ENCODE data around the gene SRRM1. TPM values are rescaled to one million over a fixed set of nuclear protein-coding genes. Genes with fewer than 3 reads are reported as not detected.
"Not testable (repeated sequence)": the region's sequence is repeated elsewhere in the genome, so short reads cannot be mapped to it uniquely, and the experiment has no call there.

The SRRM1 gene
- total RNA-seq, 1 donor from 2014 or later, result 113 TPM

DNA sequence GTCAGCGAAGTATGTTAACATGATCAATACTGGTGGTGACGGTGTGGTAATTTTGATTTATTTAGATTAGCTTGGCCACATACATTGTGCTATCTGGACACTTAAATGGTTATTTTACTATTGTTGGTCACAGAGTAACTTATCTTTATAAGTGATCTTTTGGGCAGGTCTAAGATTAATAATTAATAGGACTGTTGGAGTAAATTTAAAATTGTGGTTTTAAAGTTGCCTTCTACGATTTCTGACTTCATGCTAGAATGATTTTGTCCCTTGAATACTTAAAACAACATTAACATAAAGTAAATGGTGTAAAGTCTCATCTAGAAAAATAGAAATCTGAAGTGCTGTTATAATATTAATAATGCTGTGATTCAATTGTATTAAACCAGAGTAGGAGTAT lies 14.7 kb downstream of the SRRM1 start:
- TF ChIP-seq, protein P1, sequence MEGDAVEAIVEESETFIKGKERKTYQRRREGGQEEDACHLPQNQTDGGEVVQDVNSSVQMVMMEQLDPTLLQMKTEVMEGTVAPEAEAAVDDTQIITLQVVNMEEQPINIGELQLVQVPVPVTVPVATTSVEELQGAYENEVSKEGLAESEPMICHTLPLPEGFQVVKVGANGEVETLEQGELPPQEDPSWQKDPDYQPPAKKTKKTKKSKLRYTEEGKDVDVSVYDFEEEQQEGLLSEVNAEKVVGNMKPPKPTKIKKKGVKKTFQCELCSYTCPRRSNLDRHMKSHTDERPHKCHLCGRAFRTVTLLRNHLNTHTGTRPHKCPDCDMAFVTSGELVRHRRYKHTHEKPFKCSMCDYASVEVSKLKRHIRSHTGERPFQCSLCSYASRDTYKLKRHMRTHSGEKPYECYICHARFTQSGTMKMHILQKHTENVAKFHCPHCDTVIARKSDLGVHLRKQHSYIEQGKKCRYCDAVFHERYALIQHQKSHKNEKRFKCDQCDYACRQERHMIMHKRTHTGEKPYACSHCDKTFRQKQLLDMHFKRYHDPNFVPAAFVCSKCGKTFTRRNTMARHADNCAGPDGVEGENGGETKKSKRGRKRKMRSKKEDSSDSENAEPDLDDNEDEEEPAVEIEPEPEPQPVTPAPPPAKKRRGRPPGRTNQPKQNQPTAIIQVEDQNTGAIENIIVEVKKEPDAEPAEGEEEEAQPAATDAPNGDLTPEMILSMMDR (IDR thresholded peaks at IDR 0.05), result no peak
- Histone ChIP-seq H3K27me3 (no peaks in the 10 kb centered on the region), H3K4me3 (no peak overlapping the region), H3K9me3 (no peaks in the 10 kb centered on the region), H3K4me1 (no peaks in the 10 kb centered on the region), H3K36me3 (peaks cover 100% of the 10 kb centered on the region), H3K27ac (no peak overlapping the region)
- intact Hi-C loops (cut with DNase I), result no loop called here
- DNase-seq (no peak), ATAC-seq (no peak)

- no peaks in the 10 kb centered on the region for H3K9me3 ChIP-seq
- DNase-seq (no peak), ATAC-seq (no peak)
- no peaks in the 10 kb centered on the region for H3K27me3 ChIP-seq
- TF ChIP-seq, protein P1 (IDR thresholded peaks at IDR 0.05), result no peak
- H3K4me3 ChIP-seq, result no peak overlapping the region
- H3K36me3 ChIP-seq, result peaks cover 100% of the 10 kb centered on the region
- intact Hi-C loops (cut with DNase I), result no loop called here
- no peaks in the 10 kb centered on the region for H3K4me1 ChIP-seq
- no peak overlapping the region for H3K27ac ChIP-seq
Measured at GRCh38 chr1:24659166-24659904, 16.2 kb downstream of the SRRM1 start.

DNA sequence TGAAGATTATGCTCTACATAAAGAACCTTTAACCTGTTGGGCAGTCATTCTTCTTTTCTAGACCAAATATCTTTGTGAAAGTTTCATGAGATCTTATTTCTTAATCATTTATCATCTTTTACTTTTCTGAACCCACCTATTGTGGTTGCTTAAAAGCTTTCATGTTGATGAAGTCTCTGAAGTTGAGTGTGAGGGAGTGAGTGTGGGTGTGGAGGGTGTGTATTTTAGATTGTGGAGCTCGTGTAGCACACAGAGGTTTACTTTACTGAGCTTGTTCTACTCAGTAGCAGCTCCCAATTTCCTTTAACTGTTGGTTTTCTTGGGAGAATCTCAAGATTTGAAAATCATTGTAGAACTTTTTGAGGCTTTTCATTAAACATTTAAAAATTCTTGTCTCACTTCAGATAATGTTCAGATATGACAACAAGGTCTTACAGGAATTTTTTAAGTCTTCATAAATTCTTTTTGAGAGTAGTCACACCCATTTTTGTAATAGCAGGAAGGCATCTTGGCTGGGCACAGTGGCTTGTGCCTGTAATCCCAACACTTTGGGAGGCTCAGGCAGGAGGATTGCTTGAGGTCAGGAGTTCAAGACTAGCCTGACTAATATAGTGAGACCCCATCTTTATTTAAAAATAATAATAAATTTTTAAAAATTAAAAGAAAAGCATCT lies 17.0 kb downstream of the SRRM1 start:
- Histone ChIP-seq H3K27me3 (no peaks in the 10 kb centered on the region), H3K27ac (no peak overlapping the region), H3K4me3 (no peak overlapping the region), H3K9me3 (no peaks in the 10 kb centered on the region), H3K36me3 (peaks cover 100% of the 10 kb centered on the region), H3K4me1 (no peaks in the 10 kb centered on the region)
- ATAC-seq (no peak), DNase-seq (no peak)
- TF ChIP-seq, protein P1 (IDR thresholded peaks at IDR 0.05), result no peak
- intact Hi-C loops (cut with DNase I), result no loop called here

DNA sequence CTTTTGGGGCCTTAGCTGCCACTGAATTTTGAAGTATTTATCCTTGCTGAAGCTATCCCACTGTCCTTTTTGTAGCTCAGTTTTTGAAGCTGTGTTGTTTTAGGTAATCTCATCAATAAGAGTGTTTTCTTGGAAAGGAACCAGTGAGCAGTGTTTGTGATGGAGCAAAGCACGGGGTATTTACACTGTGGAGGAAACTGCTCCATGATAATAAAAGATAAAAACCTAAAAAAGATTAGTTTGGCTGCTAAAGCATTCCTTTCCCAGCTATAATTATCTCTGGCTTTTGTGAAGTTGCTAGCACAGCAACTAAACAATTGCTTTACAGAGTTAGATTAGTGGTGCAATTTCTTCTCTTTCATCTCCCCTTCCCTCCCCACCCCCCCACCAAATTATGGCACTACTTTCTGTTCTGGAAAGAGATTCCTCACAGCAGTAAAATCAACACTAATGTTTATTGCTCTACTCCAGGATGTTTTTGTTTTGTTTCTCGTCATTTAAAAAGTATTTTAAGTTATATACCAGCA lies 21.5 kb downstream of the SRRM1 start:
- intact Hi-C loops (cut with DNase I), result no loop called here
- H3K27ac ChIP-seq, result no peak overlapping the region
- H3K9me3 ChIP-seq, result no peaks in the 10 kb centered on the region
- TF ChIP-seq, protein P1 (IDR thresholded peaks at IDR 0.05), result no peak
- no peaks in the 10 kb centered on the region for H3K27me3 ChIP-seq
- no peaks in the 10 kb centered on the region for H3K4me1 ChIP-seq
- no peak overlapping the region for H3K4me3 ChIP-seq
- DNase-seq (no peak), ATAC-seq (no peak)
- H3K36me3 ChIP-seq, result peaks cover 100% of the 10 kb centered on the region

- DNase-seq, result no peak
- H3K4me1 ChIP-seq, result no peaks in the 10 kb centered on the region
- no peak for ATAC-seq
- peaks cover 100% of the 10 kb centered on the region for H3K36me3 ChIP-seq
- no peak overlapping the region for H3K4me3 ChIP-seq
- intact Hi-C loops (cut with DNase I), result no loop called here
- no peaks in the 10 kb centered on the region for H3K27me3 ChIP-seq
- no peaks in the 10 kb centered on the region for H3K9me3 ChIP-seq
- TF ChIP-seq, protein P1 (IDR thresholded peaks at IDR 0.05), result no peak
- H3K27ac ChIP-seq, result no peak overlapping the region
Measured at GRCh38 chr1:24666794-24667193, 23.7 kb downstream of the SRRM1 start.

GRCh38 chr1:24671372-24671771 lies 28.3 kb downstream of the SRRM1 start:
- H3K36me3 ChIP-seq, result peaks cover 87% of the 10 kb centered on the region
- H3K4me1 ChIP-seq; H3K27ac ChIP-seq; intact Hi-C loops (cut with DNase I); DNase-seq; H3K9me3 ChIP-seq; H3K4me3 ChIP-seq; ATAC-seq; H3K27me3 ChIP-seq: not testable (repeated sequence)

GRCh38 chr1:24672686-24673085 lies 29.6 kb downstream of the SRRM1 start:
- H3K4me3 ChIP-seq; H3K9me3 ChIP-seq; ATAC-seq; H3K27me3 ChIP-seq; DNase-seq; intact Hi-C loops (cut with DNase I); H3K4me1 ChIP-seq; H3K27ac ChIP-seq: not testable (repeated sequence)
- H3K36me3 ChIP-seq, result peaks cover 74% of the 10 kb centered on the region

All from upper lobe of right lung (tissue), 1 donor.